Stimulated activated effector memory CD8-positive, alpha-beta T cell treated with anti-CD3 and anti-CD28 coated beads, Interleukin-12 subunit alpha, Interleukin-12 subunit beta, amount 100 ng/mL, for 72 hours (primary cell): ENCODE results near the gene SULT1C3.

Experiments
- ATAC-seq: fragments of 150-1000 bp; cut with Tn5 transposase; 2 replicates; pipeline ENCODE4 v1.10.0; 2021
- DNase-seq, 2 donors: peaks; one replicate each; pipeline ENCODE4 v3.0.0; 2021 to 2022; ENCODE audit warnings: low spot score in 2 of 2
- H3K27ac Mint-ChIP-seq: one replicate; pipeline ENCODE4 v1.8.0; 2022; ENCODE audit warnings: mild to moderate bottlenecking, mixed read lengths
- H3K36me3 Mint-ChIP-seq: one replicate; pipeline ENCODE4 v1.8.0; 2022; ENCODE audit warnings: mild to moderate bottlenecking, mixed read lengths
- H3K4me1 Mint-ChIP-seq: one replicate; pipeline ENCODE4 v1.8.0; 2022; ENCODE audit warnings: mixed read lengths
- H3K4me3 Mint-ChIP-seq: one replicate; pipeline ENCODE4 v1.8.0; 2022; ENCODE audit warnings: mild to moderate bottlenecking, mixed read lengths
- H3K9me3 Mint-ChIP-seq: one replicate; pipeline ENCODE4 v1.8.0; 2022; ENCODE audit warnings: mixed read lengths

Gene SULT1C3

DNA sequence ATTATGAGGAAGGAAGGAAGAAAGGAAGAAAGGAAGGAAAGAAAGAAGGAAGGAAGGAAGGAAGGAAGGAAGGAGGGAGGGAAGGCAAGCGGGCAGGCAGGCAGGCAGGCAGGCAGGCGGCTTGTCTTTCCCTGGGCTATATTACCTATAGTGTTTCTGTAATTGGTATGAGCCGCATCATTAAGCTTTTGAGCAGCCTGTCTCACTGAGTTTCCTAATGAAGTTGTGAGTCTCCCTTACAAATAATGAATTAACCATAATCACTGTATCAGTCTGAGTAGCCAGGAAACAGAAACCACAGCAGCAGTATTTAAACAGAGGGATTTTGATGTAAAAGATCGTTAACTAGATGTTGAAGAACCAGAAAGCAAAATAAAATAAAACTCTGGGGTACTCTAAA lies 11.8 kb upstream of the SULT1C3 start:
- no peak for ATAC-seq
- Mint-ChIP-seq H3K4me1 (no peaks in the 10 kb centered on the region), H3K9me3 (peaks cover 5% of the 10 kb centered on the region), H3K27ac (no peak overlapping the region), H3K36me3 (no peaks in the 10 kb centered on the region), H3K4me3 (no peak overlapping the region)
- no peak for DNase-seq

DNA sequence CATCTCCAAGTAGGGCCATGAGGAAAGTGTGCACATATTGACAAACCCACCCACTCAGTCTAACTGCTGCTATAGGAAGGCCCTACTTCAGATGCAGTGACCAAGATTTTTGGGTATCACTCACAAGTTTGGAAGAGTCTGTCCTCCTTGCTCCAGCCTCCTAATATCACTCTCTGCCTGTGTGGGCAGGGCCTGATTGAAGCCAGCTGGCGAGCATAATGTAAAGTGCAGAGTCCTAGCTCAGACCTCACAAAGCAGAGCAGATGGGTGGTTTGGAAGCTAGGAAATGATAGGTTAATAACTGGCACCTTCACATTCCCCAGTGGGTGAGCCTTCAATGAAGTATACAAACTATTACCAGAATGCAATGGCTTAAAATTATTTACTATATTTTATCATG lies 11.2 kb upstream of the SULT1C3 start:
- no peak overlapping the region for H3K4me3 Mint-ChIP-seq
- peaks cover 4% of the 10 kb centered on the region for H3K9me3 Mint-ChIP-seq
- DNase-seq (no peak), ATAC-seq (no peak)
- H3K4me1 Mint-ChIP-seq = no peaks in the 10 kb centered on the region
- no peaks in the 10 kb centered on the region for H3K36me3 Mint-ChIP-seq
- no peak overlapping the region for H3K27ac Mint-ChIP-seq

DNA sequence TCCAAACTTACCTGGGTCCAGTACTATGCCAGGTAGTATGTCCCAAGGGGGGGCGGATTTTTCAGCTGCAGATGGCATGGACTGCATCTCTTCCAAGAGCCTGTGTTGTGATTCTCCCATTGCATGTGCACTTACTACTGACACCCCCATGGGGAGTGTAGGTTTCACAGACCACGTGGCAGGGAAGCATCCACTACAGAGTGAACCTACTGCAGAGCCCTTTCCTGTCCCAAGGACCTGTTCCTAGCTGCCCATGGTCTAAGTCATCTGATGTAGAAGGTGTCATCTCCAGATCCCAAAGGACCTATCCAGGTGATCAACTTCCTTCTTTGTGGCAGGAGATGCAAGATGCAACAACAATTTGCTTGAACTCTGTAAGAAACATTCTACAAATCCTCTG lies 9.9 kb upstream of the SULT1C3 start:
- peak; percentile 19 for ATAC-seq
- no peak overlapping the region for H3K27ac Mint-ChIP-seq
- no peak for DNase-seq

DNA sequence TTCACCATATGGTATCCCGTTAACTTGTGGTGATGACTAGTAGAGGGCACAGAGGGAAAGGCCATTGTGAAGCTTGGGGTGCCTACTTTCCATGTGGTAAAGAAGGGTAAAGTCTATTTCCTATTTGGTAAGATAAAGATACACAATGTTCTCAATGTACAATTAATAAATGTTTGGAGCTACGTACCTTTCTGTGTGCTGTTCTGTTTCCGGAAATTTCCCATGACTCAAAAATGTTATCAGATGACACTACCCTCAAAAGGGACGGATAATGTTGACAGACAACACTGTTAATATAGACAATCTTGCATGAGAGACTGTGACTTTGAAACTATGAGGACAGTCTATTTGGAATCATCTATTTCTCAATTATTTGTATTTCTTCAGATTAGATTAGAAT lies 4.2 kb upstream of the SULT1C3 start:
- no peak overlapping the region for H3K27ac Mint-ChIP-seq
- no peak for DNase-seq
- no peak for ATAC-seq
- no peaks in the 10 kb centered on the region for H3K4me1 Mint-ChIP-seq
- H3K9me3 Mint-ChIP-seq = peaks cover 3% of the 10 kb centered on the region
- H3K36me3 Mint-ChIP-seq = no peaks in the 10 kb centered on the region
- H3K4me3 Mint-ChIP-seq = no peak overlapping the region

More for the DNA sequence above, 9.9 kb upstream of the SULT1C3 start:
- Mint-ChIP-seq H3K4me3 (no peak overlapping the region), H3K9me3 (no peaks in the 10 kb centered on the region), H3K36me3 (no peaks in the 10 kb centered on the region), H3K4me1 (no peaks in the 10 kb centered on the region)

- Mint-ChIP-seq H3K9me3 (peaks cover 3% of the 10 kb centered on the region), H3K27ac (no peak overlapping the region), H3K4me1 (no peaks in the 10 kb centered on the region), H3K4me3 (no peak overlapping the region), H3K36me3 (no peaks in the 10 kb centered on the region)
- DNase-seq (no peak), ATAC-seq (no peak)
These were observed 3.0 kb upstream of the SULT1C3 start for GRCh38 chr2:108236676-108237335.

GRCh38 chr2:108240966-108241365 lies 1.2 kb downstream of the SULT1C3 start:
- Mint-ChIP-seq H3K36me3 (no peaks in the 10 kb centered on the region), H3K4me3 (no peak overlapping the region), H3K9me3 (peaks cover 5% of the 10 kb centered on the region), H3K4me1 (no peaks in the 10 kb centered on the region), H3K27ac (no peak overlapping the region)
- ATAC-seq (no peak), DNase-seq (no peak)

DNA sequence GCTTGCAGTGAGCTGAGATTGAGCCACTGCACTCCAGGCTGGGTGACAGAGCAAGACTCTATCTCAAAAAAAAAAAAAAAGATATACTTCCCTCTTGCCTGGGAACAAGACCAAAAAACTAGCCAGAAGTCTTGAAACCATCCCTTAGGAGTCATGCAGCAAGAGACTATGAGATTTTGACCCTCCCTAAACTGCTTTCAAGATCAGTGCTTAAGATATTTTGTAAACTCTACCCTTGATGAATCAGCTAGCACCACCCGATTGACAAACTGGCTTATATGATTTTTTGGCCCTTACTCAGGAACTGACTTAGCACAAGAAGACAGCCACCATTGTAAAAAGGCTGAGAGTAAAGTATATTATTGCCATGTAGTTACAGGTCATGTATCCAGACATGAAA lies 3.8 kb downstream of the SULT1C3 start:
- H3K9me3 Mint-ChIP-seq = peaks cover 2% of the 10 kb centered on the region
- no peaks in the 10 kb centered on the region for H3K36me3 Mint-ChIP-seq
- ATAC-seq (no peak), DNase-seq (no peak)
- H3K4me3 Mint-ChIP-seq = no peak overlapping the region
- H3K4me1 Mint-ChIP-seq = no peaks in the 10 kb centered on the region
- H3K27ac Mint-ChIP-seq = no peak overlapping the region

GRCh38 chr2:108244667-108245414 lies 5.1 kb downstream of the SULT1C3 start:
- Mint-ChIP-seq H3K4me3 (no peak overlapping the region), H3K27ac (no peak overlapping the region), H3K36me3 (no peaks in the 10 kb centered on the region), H3K4me1 (no peaks in the 10 kb centered on the region), H3K9me3 (peaks cover 2% of the 10 kb centered on the region)
- no peak for DNase-seq
- no peak for ATAC-seq

- no peaks in the 10 kb centered on the region for H3K36me3 Mint-ChIP-seq
- no peak overlapping the region for H3K27ac Mint-ChIP-seq
- DNase-seq (no peak), ATAC-seq (no peak)
- no peaks in the 10 kb centered on the region for H3K9me3 Mint-ChIP-seq
- H3K4me1 Mint-ChIP-seq = no peaks in the 10 kb centered on the region
- no peak overlapping the region for H3K4me3 Mint-ChIP-seq
These were observed 13.3 kb downstream of the SULT1C3 start for GRCh38 chr2:108253106-108253505.

- no peaks in the 10 kb centered on the region for H3K4me1 Mint-ChIP-seq
- H3K36me3 Mint-ChIP-seq = no peaks in the 10 kb centered on the region
- ATAC-seq (no peak), DNase-seq (no peak)
- H3K9me3 Mint-ChIP-seq = no peaks in the 10 kb centered on the region
- no peak overlapping the region for H3K4me3 Mint-ChIP-seq
- H3K27ac Mint-ChIP-seq = no peak overlapping the region
These were observed 18.1 kb downstream of the SULT1C3 start for GRCh38 chr2:108257757-108258331.

DNA sequence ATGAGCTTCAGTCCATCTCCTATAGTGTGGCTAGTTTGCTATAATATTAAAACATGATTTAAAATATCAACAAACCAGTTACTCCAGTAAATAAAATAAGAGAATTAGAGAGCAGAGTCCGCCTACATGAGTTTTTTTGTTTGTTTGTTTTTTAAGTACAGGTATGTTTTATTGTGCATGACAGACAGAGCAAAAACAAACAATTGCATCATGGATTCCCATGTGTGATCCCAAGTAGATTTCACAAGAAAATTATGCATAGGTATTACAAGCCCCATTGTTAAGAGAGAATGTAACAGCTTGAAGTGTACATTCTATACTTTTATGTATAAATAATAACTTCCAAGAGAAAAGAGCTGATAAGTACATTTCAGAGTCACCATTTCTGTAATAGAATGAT lies 21.0 kb downstream of the SULT1C3 start:
- Mint-ChIP-seq H3K27ac (no peak overlapping the region), H3K4me1 (no peaks in the 10 kb centered on the region), H3K9me3 (no peaks in the 10 kb centered on the region), H3K36me3 (no peaks in the 10 kb centered on the region), H3K4me3 (no peak overlapping the region)
- ATAC-seq = no peak
- DNase-seq = no peak

- ATAC-seq = no peak
These were observed 22.3 kb downstream of the SULT1C3 start for GRCh38 chr2:108262036-108262435.

DNA sequence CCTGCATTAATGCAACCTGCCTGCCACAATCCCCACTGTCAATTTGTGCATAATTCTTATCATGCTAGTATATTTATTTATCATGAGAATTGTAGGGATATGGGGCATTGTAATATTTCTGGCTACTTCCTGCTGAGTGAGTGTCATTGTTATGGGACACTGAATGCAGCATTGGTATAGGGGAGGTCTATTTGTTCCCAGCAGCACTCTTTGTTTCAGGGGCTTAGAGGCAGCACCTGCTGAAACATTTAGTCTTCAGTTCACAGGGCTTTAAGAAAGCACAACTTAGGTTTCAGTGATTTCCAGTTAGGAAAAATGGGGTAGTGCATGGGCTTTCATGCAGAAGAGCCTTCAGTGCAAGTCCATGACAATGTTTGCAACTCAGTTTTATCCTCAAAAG lies 23.6 kb downstream of the SULT1C3 start:
- ATAC-seq = no peak
- DNase-seq = no peak
- H3K36me3 Mint-ChIP-seq = no peaks in the 10 kb centered on the region
- no peak overlapping the region for H3K4me3 Mint-ChIP-seq
- H3K4me1 Mint-ChIP-seq = no peaks in the 10 kb centered on the region
- H3K27ac Mint-ChIP-seq = no peak overlapping the region
- no peaks in the 10 kb centered on the region for H3K9me3 Mint-ChIP-seq

More at GRCh38 chr2:108262036-108262435, 22.3 kb downstream of the SULT1C3 start:
- H3K9me3 Mint-ChIP-seq = no peaks in the 10 kb centered on the region
- no peaks in the 10 kb centered on the region for H3K36me3 Mint-ChIP-seq
- no peak overlapping the region for H3K27ac Mint-ChIP-seq
- no peaks in the 10 kb centered on the region for H3K4me1 Mint-ChIP-seq
- no peak for DNase-seq
- H3K4me3 Mint-ChIP-seq = no peak overlapping the region

GRCh38 chr2:108266218-108266617 lies 26.4 kb downstream of the SULT1C3 start:
- H3K9me3 Mint-ChIP-seq = no peaks in the 10 kb centered on the region
- DNase-seq = no peak
- H3K36me3 Mint-ChIP-seq = no peaks in the 10 kb centered on the region
- H3K4me3 Mint-ChIP-seq = no peak overlapping the region
- H3K27ac Mint-ChIP-seq = no peak overlapping the region
- no peaks in the 10 kb centered on the region for H3K4me1 Mint-ChIP-seq
- no peak for ATAC-seq

GRCh38 chr2:108267101-108267500 lies 27.3 kb downstream of the SULT1C3 start:
- Mint-ChIP-seq H3K27ac (no peak overlapping the region), H3K4me1 (no peaks in the 10 kb centered on the region), H3K4me3 (no peak overlapping the region), H3K9me3 (no peaks in the 10 kb centered on the region), H3K36me3 (no peaks in the 10 kb centered on the region)
- ATAC-seq (no peak), DNase-seq (no peak)

- H3K9me3 Mint-ChIP-seq = no peaks in the 10 kb centered on the region
- no peak overlapping the region for H3K4me3 Mint-ChIP-seq
- H3K36me3 Mint-ChIP-seq = no peaks in the 10 kb centered on the region
- H3K27ac Mint-ChIP-seq = no peak overlapping the region
- ATAC-seq (no peak), DNase-seq (no peak)
- no peaks in the 10 kb centered on the region for H3K4me1 Mint-ChIP-seq
These were observed 28.2 kb downstream of the SULT1C3 start for GRCh38 chr2:108268001-108268400.
